Transverse colon (tissue), 4 donors: Measurements from ENCODE around the gene MROH7.

ENCODE experiments used
- CTCF ChIP-seq, 5 experiments: fragments of 200-600 bp in 3 of 5; fragments of 450-650 bp in 2 of 5; sonication (generic) in 3 of 5; IDR thresholded peaks; 1 replicate in 2 of 5; 2 replicates in 3 of 5; pipeline ENCODE4 v1.5.1; 2016 to 2017; ENCODE audit warnings: antibody characterized with exemption in 5 of 5, inconsistent platforms in 3 of 5, mild to moderate bottlenecking in 2 of 5, moderate library complexity in 1 of 5
- EP300 ChIP-seq: sonication (generic); formaldehyde crosslinking; IDR thresholded peaks from one replicate; pipeline ENCODE4 v1.6.1; 2017; ENCODE audit warnings: antibody characterized with exemption, low read depth
- POLR2AphosphoS5 ChIP-seq, 3 donors: sonication (generic); formaldehyde crosslinking; IDR thresholded peaks; one replicate each; pipeline ENCODE4 v1.6.1; 2016; ENCODE audit warnings: antibody characterized with exemption in 3 of 3

GRCh38 chr1:54757833-54758232, 116.2 kb downstream of the MROH7 start:
- TF ChIP-seq CTCF (IDR thresholded peaks at IDR 0.05) = no peak
- no peak for TF ChIP-seq EP300
- TF ChIP-seq POLR2AphosphoS5 (IDR thresholded peaks at IDR 0.05) = no peak
